DND-41 (cell line): Measurements from ENCODE around the gene GRIK3.

Source experiments
- ATAC-seq: fragments of 200-7000 bp; cut with Tn5 transposase; 3 replicates; pipeline ENCODE4 v1.9.1; 2021; ENCODE audit warnings: low read depth; ENCODE audit not compliant: insufficient read depth
- DNase-seq: peaks from one replicate; pipeline ENCODE4 v3.0.0-alpha.2; 2020
- H2AFZ ChIP-seq: 2 replicates; pipeline ENCODE4 v1.6.0; 2012; ENCODE audit warnings: low read depth, low read length
- H3K27ac ChIP-seq: 2 replicates; pipeline ENCODE4 v1.5.1; 2012; ENCODE audit warnings: low read length, inconsistent platforms
- H3K27me3 ChIP-seq: fragments of 200-600 bp; sonication (generic); 2 replicates; pipeline ENCODE4 v1.6.0; 2012; ENCODE audit warnings: low read length, mild to moderate bottlenecking, inconsistent platforms; ENCODE audit not compliant: insufficient read depth, poor library complexity
- H3K36me3 ChIP-seq: 2 replicates; pipeline ENCODE4 v1.5.1; 2012; ENCODE audit warnings: low read length, inconsistent platforms; ENCODE audit not compliant: insufficient read depth
- H3K4me1 ChIP-seq: 2 replicates; pipeline ENCODE4 v1.5.1; 2012; ENCODE audit warnings: mild to moderate bottlenecking, low read length; ENCODE audit not compliant: insufficient read depth
- H3K4me2 ChIP-seq: 2 replicates; pipeline ENCODE4 v1.6.0; 2012; ENCODE audit warnings: mild to moderate bottlenecking, moderate library complexity, low read length, inconsistent platforms; ENCODE audit not compliant: insufficient read depth
- H3K4me3 ChIP-seq, 2 experiments: fragments of 200-600 bp in 1 of 2; shearing (Covaris generic) in 1 of 2; 2 replicates each; pipeline ENCODE4 v1.5.1; 2012 to 2016; ENCODE audit warnings: inconsistent platforms in 2 of 2, low read length in 2 of 2, mild to moderate bottlenecking in 2 of 2, low read depth in 1 of 2, moderate library complexity in 1 of 2
- H3K79me2 ChIP-seq: 2 replicates; pipeline ENCODE4 v1.6.0; 2012; ENCODE audit warnings: low read length, inconsistent platforms; ENCODE audit not compliant: insufficient read depth
- H3K9ac ChIP-seq: 2 replicates; pipeline ENCODE4 v1.6.0; 2012; ENCODE audit warnings: low read depth, mild to moderate bottlenecking, inconsistent platforms, low read length, moderate library complexity
- H3K9me3 ChIP-seq: 2 replicates; pipeline ENCODE4 v1.5.1; 2012; ENCODE audit warnings: low read length, moderate library complexity, mild to moderate bottlenecking, inconsistent platforms; ENCODE audit not compliant: insufficient read depth, severe bottlenecking
- H4K20me1 ChIP-seq: 2 replicates; pipeline ENCODE4 v1.6.0; 2012; ENCODE audit warnings: low read length; ENCODE audit not compliant: insufficient read depth
- CTCF ChIP-seq: IDR thresholded peaks from 2 replicates; pipeline ENCODE4 v1.5.1; 2012; ENCODE audit warnings: borderline replicate concordance, low read length, moderate library complexity, mild to moderate bottlenecking; ENCODE audit not compliant: poor library complexity, severe bottlenecking; ENCODE audit errors: extremely low read depth
- EZH2 ChIP-seq: IDR thresholded peaks from 3 replicates; pipeline ENCODE4 v1.6.1; 2012; ENCODE audit warnings: borderline replicate concordance, low read depth, mild to moderate bottlenecking, moderate library complexity, low read length, inconsistent platforms; ENCODE audit not compliant: severe bottlenecking

GRIK3 gene

DNA sequence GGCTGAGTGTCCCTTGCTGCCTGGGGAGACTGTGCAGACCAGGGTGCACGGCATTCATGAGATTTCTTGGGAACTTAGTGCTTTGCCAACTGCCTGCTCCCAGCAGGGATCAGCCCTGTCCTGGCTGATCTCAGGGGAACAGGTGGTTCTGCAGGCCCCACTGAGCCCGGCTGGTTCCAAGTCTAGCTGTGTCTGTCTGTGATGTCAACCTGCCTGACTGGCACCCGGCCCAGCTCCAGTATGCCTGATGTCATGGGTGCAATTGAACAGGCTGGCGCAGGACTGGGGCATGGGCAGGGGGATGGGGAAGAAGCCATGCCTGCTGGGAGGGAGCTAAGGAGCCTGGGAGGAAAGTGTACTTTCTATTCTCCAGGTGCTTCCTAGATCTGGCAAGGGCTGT is 227.1 kb downstream of the GRIK3 start:
- H3K36me3 ChIP-seq: no peaks in the 10 kb centered on the region
- no peak for DNase-seq
- H4K20me1 ChIP-seq: no peaks in the 10 kb centered on the region
- no peak overlapping the region for H2AFZ ChIP-seq
- no peak overlapping the region for H3K4me3 ChIP-seq
- no peak overlapping the region for H3K4me2 ChIP-seq
- TF ChIP-seq CTCF (no peak), EZH2 (no peak)
- H3K9ac ChIP-seq: no peak overlapping the region
- no peak overlapping the region for H3K27ac ChIP-seq
- no peaks in the 10 kb centered on the region for H3K79me2 ChIP-seq
- no peaks in the 10 kb centered on the region for H3K4me1 ChIP-seq
- no peaks in the 10 kb centered on the region for H3K9me3 ChIP-seq
- H3K27me3 ChIP-seq: peaks cover 20% of the 10 kb centered on the region
- no peak for ATAC-seq

DNA sequence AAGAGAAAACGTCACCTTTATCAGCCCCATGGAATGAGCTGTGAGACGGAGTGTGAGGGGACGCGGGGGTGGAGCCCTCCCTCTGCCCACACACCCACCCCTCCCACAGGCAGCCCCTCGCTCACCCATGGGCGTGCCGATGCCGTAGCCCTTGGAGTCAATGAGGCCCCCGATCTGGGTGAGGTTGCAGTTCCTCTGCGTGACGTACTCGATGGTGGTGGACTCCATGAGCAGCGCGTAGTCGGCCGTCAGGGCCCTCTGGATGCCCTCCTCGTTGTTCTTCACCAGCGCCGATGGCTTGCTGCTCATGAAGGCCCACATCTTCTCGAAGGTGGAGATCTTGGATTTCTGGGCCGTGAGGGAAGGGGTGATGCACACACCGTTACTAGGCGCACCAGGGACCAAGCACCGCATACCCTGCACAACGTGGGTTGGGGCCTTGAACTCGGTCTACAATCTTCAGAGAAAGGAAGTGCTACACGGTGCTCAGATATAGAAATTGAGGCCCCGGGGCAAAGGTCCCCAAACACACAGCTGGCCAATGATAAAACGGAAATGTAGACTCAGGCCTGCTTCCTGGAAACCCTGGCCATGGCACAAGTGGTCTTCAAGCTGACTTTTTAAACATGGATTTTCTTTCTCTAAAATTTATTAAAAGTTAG is 228.2 kb downstream of the GRIK3 start:
- no peak overlapping the region for H3K27ac ChIP-seq
- H3K36me3 ChIP-seq: no peaks in the 10 kb centered on the region
- DNase-seq: no peak
- H3K27me3 ChIP-seq: peaks cover 15% of the 10 kb centered on the region
- H3K9ac ChIP-seq: no peak overlapping the region
- TF ChIP-seq EZH2: no peak
- no peak for TF ChIP-seq CTCF
- H3K4me2 ChIP-seq: no peak overlapping the region
- no peak overlapping the region for H2AFZ ChIP-seq
- H4K20me1 ChIP-seq: no peaks in the 10 kb centered on the region; the same call in 1 of the 2 replicates
- H3K4me1 ChIP-seq: no peaks in the 10 kb centered on the region
- H3K4me3 ChIP-seq: no peak overlapping the region
- H3K79me2 ChIP-seq: no peaks in the 10 kb centered on the region
- H3K9me3 ChIP-seq: no peaks in the 10 kb centered on the region
- ATAC-seq: no peak

DNA sequence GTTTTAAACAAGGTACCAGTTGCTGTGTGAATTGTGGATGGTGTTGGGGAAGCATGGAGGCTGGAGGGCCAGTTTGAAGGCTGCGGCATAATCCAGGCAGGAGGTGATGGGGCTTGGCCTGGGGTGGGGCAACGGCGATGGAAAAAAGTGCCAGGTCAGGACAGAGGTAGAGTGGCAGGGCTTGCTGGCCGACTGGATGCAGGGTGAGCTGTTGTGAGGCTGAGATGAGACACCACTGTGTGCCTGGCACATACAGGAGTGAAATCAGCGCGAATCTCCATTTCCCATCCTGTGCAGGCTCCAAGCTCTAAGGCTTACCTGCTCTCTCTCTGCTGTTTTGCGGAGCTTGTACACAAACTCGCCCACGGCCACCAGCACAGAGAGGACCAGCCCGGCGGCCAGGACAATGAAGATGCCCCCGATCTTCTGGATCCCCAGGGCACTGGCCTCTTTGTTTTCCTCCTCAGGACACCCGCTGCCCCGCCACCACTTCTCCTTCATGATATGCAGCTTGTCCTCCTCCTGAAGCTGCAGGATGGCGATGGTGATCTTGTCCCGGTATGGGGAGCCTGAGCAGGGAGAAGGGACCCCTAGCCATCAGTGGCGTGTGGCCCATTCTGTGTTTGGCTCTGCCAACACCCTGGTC is 229.5 kb downstream of the GRIK3 start:
- Histone ChIP-seq H3K79me2 (no peaks in the 10 kb centered on the region), H3K9me3 (no peaks in the 10 kb centered on the region), H3K4me3 (no peak overlapping the region), H3K27ac (no peak overlapping the region), H3K9ac (no peak overlapping the region), H3K4me2 (no peak overlapping the region), H3K27me3 (peaks cover 12% of the 10 kb centered on the region), H4K20me1 (no peaks in the 10 kb centered on the region; the same call in 1 of the 2 replicates), H3K36me3 (no peaks in the 10 kb centered on the region), H3K4me1 (no peaks in the 10 kb centered on the region), H2AFZ (no peak overlapping the region)
- no peak for TF ChIP-seq EZH2
- no peak for TF ChIP-seq CTCF
- no peak for ATAC-seq
- no peak for DNase-seq
